Lower leg skin (tissue), 4 donors: ENCODE results near the gene TRIM17. TPM values are rescaled to one million over a fixed set of nuclear protein-coding genes. Genes with fewer than 3 reads are reported as not detected.
A peak's percentile ranks its signal among the peaks of the same experiment; 100 is the strongest.

Source experiments
- DNase-seq, 2 donors: peaks; one replicate each; pipeline ENCODE4 v3.0.0-alpha.2; 2019; ENCODE audit warnings: low spot score in 2 of 2
- H3K4me3 ChIP-seq: fragments of 200-600 bp; sonication (generic); 2 replicates; pipeline ENCODE4 v1.5.1; 2017; ENCODE audit warnings: mild to moderate bottlenecking, low read depth; ENCODE audit not compliant: poor library complexity, severe bottlenecking
- POLR2A ChIP-seq, 2 donors: fragments of 450-650 bp; IDR thresholded peaks; one replicate each; pipeline ENCODE4 v1.6.1; 2016 to 2017; ENCODE audit warnings: antibody characterized with exemption in 2 of 2, mild to moderate bottlenecking in 1 of 2, moderate library complexity in 1 of 2
- WGBS, 2 donors: methylation state at CpG; one replicate each; pipeline ENCODE4 v1.1.5; 2018; 5-methylcytosine and 5-hydroxymethylcytosine counted together
- intact Hi-C: fragments of 100-400 bp; cut with DNase I; formaldehyde crosslinking; loops from one replicate; pipeline ENCODE4 v1.15.0; 2023; ENCODE audit warnings: low total_unique reads
- total RNA-seq, 4 donors: library from RNA; depleted of rRNA; stranded (reverse); fragments of >200 nt; gene quantifications; one replicate each; pipeline ENCODE4 v1.1.0, GENCODE V29; 2016
- TF ChIP-seq, protein P1 (sequence below), 3 donors: fragments of 450-650 bp; IDR thresholded peaks; one replicate each; pipeline ENCODE4 v1.5.1; 2016; ENCODE audit warnings: antibody characterized with exemption in 3 of 3, mild to moderate bottlenecking in 3 of 3, moderate library complexity in 2 of 3

The TRIM17 gene
- total RNA-seq, 4 donors from 2014 or later, result 0.97 to 4.2 (median 1.8) TPM

DNA sequence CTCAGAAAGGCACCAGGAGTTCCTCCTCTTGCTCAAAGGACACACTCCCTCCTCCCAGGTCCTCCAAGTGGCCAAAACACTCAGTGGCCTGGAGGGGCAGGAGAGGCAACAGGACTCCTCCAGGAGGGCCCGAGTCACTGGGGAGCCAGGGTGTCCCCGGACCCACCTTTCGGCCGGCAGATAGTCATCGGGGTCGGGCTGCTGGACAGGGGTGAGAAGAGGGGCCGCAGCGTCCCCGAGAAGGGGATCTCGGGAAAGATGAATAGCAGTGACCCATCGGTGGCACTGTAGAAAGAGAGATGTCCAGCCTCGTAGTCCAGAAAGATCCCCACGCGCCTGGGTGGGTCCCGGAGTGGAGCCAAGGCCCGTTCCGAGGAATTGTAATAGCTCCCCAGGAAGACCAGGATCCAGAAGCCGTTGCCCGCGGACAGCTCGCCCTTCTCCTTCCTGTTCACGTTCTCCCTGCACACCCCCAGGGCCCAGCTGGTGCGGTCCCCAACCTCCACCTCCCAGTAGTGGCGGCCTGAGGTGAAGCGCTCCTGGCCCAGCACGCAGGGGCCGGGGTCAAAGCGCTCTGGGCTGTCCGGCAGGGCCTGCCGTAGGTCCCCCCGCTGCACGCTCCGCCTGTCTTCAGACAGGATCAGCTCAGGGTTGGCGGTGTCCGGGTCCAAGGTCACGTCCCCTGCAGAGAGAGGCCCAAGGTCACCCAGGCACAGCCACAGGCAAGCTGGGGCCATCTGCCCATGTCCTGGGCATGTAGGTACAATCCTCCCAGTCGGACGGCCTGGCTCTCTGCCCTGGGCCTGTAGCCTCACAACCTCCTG, 21.9 kb downstream of the TRIM17 start:
- TF ChIP-seq, protein P1, sequence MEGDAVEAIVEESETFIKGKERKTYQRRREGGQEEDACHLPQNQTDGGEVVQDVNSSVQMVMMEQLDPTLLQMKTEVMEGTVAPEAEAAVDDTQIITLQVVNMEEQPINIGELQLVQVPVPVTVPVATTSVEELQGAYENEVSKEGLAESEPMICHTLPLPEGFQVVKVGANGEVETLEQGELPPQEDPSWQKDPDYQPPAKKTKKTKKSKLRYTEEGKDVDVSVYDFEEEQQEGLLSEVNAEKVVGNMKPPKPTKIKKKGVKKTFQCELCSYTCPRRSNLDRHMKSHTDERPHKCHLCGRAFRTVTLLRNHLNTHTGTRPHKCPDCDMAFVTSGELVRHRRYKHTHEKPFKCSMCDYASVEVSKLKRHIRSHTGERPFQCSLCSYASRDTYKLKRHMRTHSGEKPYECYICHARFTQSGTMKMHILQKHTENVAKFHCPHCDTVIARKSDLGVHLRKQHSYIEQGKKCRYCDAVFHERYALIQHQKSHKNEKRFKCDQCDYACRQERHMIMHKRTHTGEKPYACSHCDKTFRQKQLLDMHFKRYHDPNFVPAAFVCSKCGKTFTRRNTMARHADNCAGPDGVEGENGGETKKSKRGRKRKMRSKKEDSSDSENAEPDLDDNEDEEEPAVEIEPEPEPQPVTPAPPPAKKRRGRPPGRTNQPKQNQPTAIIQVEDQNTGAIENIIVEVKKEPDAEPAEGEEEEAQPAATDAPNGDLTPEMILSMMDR (IDR thresholded peaks at IDR 0.05), result no peak
- TF ChIP-seq POLR2A (IDR thresholded peaks at IDR 0.05), result no peak
- DNase-seq, result peak in 1 of 2 donors; percentile 85
- no peak overlapping the region for H3K4me3 ChIP-seq
- WGBS, 2 donors, result 90 to 95% methylated on average over 28 to 37 of the region's 38 CpGs
- intact Hi-C loops, result no loop called here

DNA sequence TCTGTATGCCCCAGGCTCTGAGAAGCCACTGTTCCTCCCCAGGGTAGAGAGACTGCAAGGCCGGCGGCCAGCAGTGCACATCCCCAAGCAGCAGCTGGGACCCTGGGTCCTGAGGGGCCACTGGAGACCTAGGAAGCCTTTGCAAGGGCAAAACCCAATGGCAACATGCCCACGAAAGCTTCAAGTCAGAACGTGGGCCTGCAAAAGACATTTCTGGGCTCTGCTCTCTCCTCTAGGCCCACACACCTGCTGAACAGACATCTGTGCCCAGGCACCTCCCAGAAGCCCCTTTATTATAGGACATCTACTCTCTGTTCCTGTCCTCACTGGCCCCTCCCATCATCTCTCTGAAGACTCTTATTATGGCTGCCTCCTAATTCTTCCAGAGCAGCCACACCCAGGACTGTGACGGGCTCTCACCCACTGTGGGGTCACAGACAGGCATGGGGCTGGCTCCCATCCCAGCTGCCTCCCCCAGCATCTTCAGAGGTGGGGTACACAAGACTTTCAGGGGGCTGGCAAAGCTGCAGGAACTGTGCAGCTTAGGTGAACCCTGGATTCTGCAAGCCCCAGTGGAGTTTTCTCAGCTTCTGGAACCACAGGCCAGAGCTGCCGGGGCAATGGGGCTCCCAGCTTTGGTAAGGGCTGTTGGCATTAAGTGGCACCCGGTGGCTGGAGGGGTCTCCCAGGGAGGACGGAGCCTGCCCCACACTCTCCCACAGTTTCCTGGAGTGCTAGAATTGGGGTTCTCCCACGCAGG, 22.7 kb downstream of the TRIM17 start:
- H3K4me3 ChIP-seq, result no peak overlapping the region
- WGBS, 2 donors, result 78% methylated on average over 8 to 9 of the region's 9 CpGs
- no peak for TF ChIP-seq POLR2A (IDR thresholded peaks at IDR 0.05)
- TF ChIP-seq, protein P1 (IDR thresholded peaks at IDR 0.05), result no peak
- peak in 1 of 2 donors; percentile 81 for DNase-seq
- intact Hi-C loops, result no loop called here

DNA sequence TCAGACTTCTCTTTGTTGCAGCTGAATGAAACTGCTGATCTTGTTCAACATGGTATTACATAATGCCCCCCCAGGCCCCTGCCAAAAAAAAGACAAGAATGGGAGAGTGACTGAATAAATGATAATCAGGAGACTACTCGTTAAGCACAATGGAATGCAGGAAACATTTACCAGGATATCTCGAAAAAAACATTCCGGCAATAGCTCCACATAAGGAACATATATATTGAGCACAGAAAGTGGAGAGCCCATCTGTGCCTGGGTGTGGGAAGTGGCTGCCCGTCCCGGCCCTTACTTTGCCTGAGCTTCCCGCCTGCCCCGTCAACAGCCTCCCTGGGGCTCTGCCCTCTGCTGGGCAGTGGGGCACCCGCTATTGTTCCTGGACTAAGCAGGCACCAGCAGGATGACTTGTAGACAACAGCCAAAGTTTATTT, 23.4 kb downstream of the TRIM17 start:
- 32% methylated on average over 8 of the region's 8 CpGs for WGBS, 2 donors
- TF ChIP-seq, protein P1 (IDR thresholded peaks at IDR 0.05), result no peak
- no peak for TF ChIP-seq POLR2A (IDR thresholded peaks at IDR 0.05)
- no peak overlapping the region for H3K4me3 ChIP-seq
- peak in 1 of 2 donors; percentile 85 for DNase-seq
- intact Hi-C loops, result no loop called here

DNA sequence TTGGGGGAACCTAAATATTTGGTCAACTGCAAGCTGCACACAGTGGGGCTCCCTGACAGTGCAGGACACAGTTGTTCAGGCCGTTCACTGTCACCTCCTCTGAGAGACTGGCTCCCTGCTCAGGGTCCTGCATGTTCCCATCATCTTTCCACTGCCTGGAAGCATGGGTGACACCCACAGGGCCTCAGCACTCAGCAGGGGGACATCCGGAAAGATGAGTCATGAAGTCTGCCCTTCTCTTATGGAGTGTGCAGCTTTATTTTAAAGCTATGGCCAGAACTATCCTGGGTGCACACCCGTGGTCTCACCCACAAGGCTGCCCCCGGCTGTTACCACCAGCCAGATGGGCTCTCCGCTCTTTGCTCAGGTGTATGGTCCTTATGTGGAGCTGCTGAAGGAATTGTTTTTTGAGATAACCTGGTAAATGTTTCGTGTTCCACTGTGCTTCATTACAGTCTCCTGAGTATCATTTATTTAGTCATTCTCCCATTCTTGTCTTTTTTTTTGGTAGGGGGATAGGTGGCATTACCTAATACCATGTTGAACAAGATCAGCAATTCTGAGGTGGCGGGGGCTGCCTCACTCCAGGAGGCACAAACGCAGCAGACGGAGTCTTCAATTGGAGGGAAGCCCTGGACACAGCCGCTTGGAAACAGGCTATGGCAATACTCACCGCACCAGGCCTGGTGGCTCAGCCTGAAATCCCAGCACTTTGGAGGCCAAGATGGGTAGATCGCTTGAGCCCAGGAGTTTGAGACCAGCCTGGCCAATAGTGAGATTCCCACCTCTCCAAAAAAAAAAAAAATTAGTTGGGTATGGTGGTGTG, 24.3 kb downstream of the TRIM17 start:
- DNase-seq, result peak in 1 of 2 donors; percentile 56
- intact Hi-C loops, result no loop called here
- H3K4me3 ChIP-seq, result no peak overlapping the region
- 80 to 89% methylated on average over 12 of the region's 12 CpGs for WGBS, 2 donors
- no peak for TF ChIP-seq POLR2A (IDR thresholded peaks at IDR 0.05)
- TF ChIP-seq, protein P1 (IDR thresholded peaks at IDR 0.05), result no peak

DNA sequence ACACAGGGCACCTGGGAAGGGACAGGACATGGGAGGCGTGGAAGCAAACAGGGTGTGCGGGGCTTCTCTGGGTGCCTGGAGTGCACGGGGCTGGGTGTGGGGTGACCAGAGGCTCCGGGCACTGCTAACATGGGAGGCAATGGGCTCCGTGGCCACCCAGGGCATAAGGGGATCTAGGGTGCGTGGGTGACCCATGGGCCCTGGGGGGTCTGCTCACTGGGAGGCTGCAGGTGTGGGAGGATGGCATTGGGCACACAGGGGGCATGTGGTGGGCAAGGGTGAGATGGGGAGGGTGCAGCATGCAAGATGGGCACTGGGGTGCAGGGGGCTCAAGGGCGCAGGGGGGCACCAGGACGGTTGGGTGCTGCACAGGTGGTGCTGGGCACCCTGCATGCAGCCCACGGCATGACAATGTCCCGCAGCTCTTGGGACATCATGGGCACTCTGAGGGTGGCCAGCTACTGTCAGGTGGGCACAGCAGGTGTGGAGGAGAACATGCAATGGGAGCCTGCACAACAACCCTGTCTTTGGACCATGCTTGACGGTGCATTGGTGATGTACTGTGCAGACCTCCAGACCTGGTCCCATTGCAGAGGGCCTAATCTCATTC, 25.1 kb downstream of the TRIM17 start:
- TF ChIP-seq, protein P1 (IDR thresholded peaks at IDR 0.05), result no peak
- no peak for TF ChIP-seq POLR2A (IDR thresholded peaks at IDR 0.05)
- intact Hi-C loops, result no loop called here
- 94 to 95% methylated on average over 11 of the region's 11 CpGs for WGBS, 2 donors
- DNase-seq, result peak in 1 of 2 donors; percentile 74
- no peak overlapping the region for H3K4me3 ChIP-seq
